Hepatocyte (in vitro differentiated cells): ENCODE measurements around the gene CXCL3. TPM values are rescaled to one million over a fixed set of nuclear protein-coding genes. Genes with fewer than 3 reads are reported as not detected.
A peak's percentile ranks its signal among the peaks of the same experiment; 100 is the strongest.

Experiments used
- DNase-seq: peaks from one replicate; pipeline ENCODE4 v3.0.0-alpha.2; 2016; ENCODE audit warnings: low spot score
- H2AFZ ChIP-seq: fragments of 200-600 bp; sonication (generic); 2 replicates; pipeline ENCODE4 v1.6.0; 2016; ENCODE audit warnings: antibody characterized with exemption, mild to moderate bottlenecking
- H3K27ac ChIP-seq: fragments of 200-600 bp; sonication (generic); 2 replicates; pipeline ENCODE4 v1.5.1; 2016; ENCODE audit warnings: mild to moderate bottlenecking
- H3K27me3 ChIP-seq: fragments of 200-600 bp; sonication (generic); 2 replicates; pipeline ENCODE4 v1.6.1; 2016
- H3K36me3 ChIP-seq: fragments of 200-600 bp; sonication (generic); replicated peaks from 2 replicates; pipeline ENCODE4 v1.5.1; 2016; ENCODE audit warnings: low read depth; ENCODE audit not compliant: insufficient read depth
- H3K4me1 ChIP-seq: fragments of 200-600 bp; sonication (generic); 2 replicates; pipeline ENCODE4 v1.5.1; 2016; ENCODE audit warnings: mild to moderate bottlenecking, moderate library complexity; ENCODE audit not compliant: insufficient read depth
- H3K4me2 ChIP-seq: fragments of 200-600 bp; sonication (generic); 2 replicates; pipeline ENCODE4 v1.6.0; 2016
- H3K4me3 ChIP-seq: fragments of 200-600 bp; sonication (generic); 2 replicates; pipeline ENCODE4 v1.5.1; 2016; ENCODE audit warnings: mild to moderate bottlenecking
- H3K79me2 ChIP-seq: fragments of 200-600 bp; sonication (generic); 2 replicates; pipeline ENCODE4 v1.6.0; 2017; ENCODE audit warnings: mild to moderate bottlenecking
- H3K9me2 ChIP-seq: fragments of 200-600 bp; sonication (generic); replicated peaks from 2 replicates; pipeline ENCODE4 v1.6.0; 2017; ENCODE audit warnings: mild to moderate bottlenecking; ENCODE audit not compliant: insufficient read depth
- H3K9me3 ChIP-seq: fragments of 200-600 bp; sonication (generic); 2 replicates; pipeline ENCODE4 v1.5.1; 2016; ENCODE audit warnings: low read depth, mild to moderate bottlenecking
- H4K20me1 ChIP-seq: fragments of 200-600 bp; sonication (generic); 2 replicates; pipeline ENCODE4 v1.6.0; 2016; ENCODE audit warnings: mild to moderate bottlenecking; ENCODE audit not compliant: insufficient read depth, poor library complexity, severe bottlenecking
- EZH2 ChIP-seq: fragments of 200-600 bp; sonication (generic); IDR thresholded peaks from 2 replicates; pipeline ENCODE4 v1.6.1; 2016; ENCODE audit warnings: antibody characterized with exemption, mild to moderate bottlenecking, borderline replicate concordance
- EZH2phosphoT487 ChIP-seq: fragments of 200-600 bp; sonication (generic); IDR thresholded peaks from one replicate; pipeline ENCODE4 v1.6.1; 2018; ENCODE audit warnings: antibody characterized with exemption, mild to moderate bottlenecking, low read depth, moderate library complexity; ENCODE audit not compliant: unreplicated experiment, severe bottlenecking
- WGBS: methylation state at CpG from one replicate; pipeline ENCODE4 v1.1.6; 2016; ENCODE audit warnings: low lambda C conversion rate; ENCODE audit errors: missing lambda C conversion rate; 5-methylcytosine and 5-hydroxymethylcytosine counted together
- polyA plus RNA-seq: library from polyadenylated mRNA; unstranded; fragments of >200 nt; fragmentation: Nextera tagmentation; extraction: Ambion mirVana; gene quantifications from 2 replicates; pipeline ENCODE4 v1.2.1, GENCODE V29; 2016
- total RNA-seq: library from RNA; depleted of rRNA; stranded (reverse); fragments of >200 nt; gene quantifications from 2 replicates; pipeline ENCODE4 v1.2.3, GENCODE V29; 2014
- TF ChIP-seq, protein P1 (sequence below): fragments of 200-600 bp; sonication (generic); IDR thresholded peaks from 2 replicates; pipeline ENCODE4 v1.5.1; 2016; ENCODE audit warnings: antibody characterized with exemption, mild to moderate bottlenecking; ENCODE audit not compliant: poor library complexity

The CXCL3 gene
- total and polyA plus RNA-seq, 2 experiments from 2014 or later = 12.9 to 77.1 TPM

DNA sequence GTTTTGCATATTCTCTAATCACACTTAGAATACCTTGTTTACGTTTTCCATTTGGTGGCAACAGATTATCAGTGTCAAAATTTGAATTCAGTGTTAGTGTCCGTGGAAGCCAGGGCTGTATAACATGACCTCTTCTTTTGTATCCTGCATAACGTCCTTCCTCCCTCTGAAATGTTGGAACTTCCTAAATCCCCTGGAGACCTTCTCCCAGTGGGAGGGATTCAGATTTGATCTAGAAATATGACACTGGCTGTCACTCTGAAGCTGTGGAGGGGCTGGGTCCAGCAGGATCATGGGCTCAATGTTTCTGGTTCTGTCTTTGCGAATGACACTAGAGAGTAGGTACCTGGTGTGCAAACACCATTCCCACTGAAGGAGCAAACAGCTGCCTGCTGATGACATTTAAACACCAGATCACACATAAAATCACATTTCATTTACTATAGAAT lies 850 bp upstream of the CXCL3 start:
- no peaks in the 10 kb centered on the region for H3K36me3 ChIP-seq
- H3K9me3 ChIP-seq = no peaks in the 10 kb centered on the region
- H3K4me1 ChIP-seq = no peaks in the 10 kb centered on the region
- no peaks in the 10 kb centered on the region for H3K9me2 ChIP-seq
- H3K27ac ChIP-seq = peak overlapping the region; percentile 77
- TF ChIP-seq, protein P1, sequence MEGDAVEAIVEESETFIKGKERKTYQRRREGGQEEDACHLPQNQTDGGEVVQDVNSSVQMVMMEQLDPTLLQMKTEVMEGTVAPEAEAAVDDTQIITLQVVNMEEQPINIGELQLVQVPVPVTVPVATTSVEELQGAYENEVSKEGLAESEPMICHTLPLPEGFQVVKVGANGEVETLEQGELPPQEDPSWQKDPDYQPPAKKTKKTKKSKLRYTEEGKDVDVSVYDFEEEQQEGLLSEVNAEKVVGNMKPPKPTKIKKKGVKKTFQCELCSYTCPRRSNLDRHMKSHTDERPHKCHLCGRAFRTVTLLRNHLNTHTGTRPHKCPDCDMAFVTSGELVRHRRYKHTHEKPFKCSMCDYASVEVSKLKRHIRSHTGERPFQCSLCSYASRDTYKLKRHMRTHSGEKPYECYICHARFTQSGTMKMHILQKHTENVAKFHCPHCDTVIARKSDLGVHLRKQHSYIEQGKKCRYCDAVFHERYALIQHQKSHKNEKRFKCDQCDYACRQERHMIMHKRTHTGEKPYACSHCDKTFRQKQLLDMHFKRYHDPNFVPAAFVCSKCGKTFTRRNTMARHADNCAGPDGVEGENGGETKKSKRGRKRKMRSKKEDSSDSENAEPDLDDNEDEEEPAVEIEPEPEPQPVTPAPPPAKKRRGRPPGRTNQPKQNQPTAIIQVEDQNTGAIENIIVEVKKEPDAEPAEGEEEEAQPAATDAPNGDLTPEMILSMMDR = no peak
- TF ChIP-seq EZH2 (no peak), EZH2phosphoT487 (no peak)
- no peaks in the 10 kb centered on the region for H3K79me2 ChIP-seq
- H3K27me3 ChIP-seq = peaks cover 9% of the 10 kb centered on the region
- H4K20me1 ChIP-seq = no peaks in the 10 kb centered on the region
- WGBS = 22% methylated on average over 4 of the region's 4 CpGs
- peak overlapping the region; percentile 87 for H3K4me2 ChIP-seq
- H2AFZ ChIP-seq = peak overlapping the region; percentile 89
- DNase-seq = no peak
- peak overlapping the region; percentile 90 for H3K4me3 ChIP-seq

DNA sequence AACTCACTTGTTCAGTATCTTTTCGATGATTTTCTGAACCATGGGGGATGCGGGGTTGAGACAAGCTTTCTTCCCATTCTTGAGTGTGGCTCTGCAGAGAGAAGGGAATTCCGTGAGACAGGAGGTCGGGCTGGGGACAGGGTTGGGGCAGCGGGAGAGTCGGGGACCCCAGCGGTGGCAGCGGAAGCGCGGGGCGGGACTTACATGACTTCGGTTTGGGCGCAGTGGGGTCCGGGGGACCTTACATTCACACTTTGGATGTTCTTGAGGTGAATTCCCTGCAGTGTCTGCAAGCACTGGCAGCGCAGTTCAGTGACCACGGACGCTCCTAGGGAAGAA lies 434 bp downstream of the CXCL3 start:
- H3K27me3 ChIP-seq = peaks cover 9% of the 10 kb centered on the region
- peak overlapping the region; percentile 89 for H2AFZ ChIP-seq
- H3K27ac ChIP-seq = peak overlapping the region; percentile 48
- peak overlapping the region; percentile 87 for H3K4me2 ChIP-seq
- peak overlapping the region; percentile 90 for H3K4me3 ChIP-seq
- H3K36me3 ChIP-seq = no peaks in the 10 kb centered on the region
- peak; percentile 15 for DNase-seq
- no peaks in the 10 kb centered on the region for H3K9me3 ChIP-seq
- H3K9me2 ChIP-seq = no peaks in the 10 kb centered on the region
- TF ChIP-seq, protein P1 = no peak
- TF ChIP-seq EZH2 (no peak), EZH2phosphoT487 (no peak)
- no peaks in the 10 kb centered on the region for H4K20me1 ChIP-seq
- H3K79me2 ChIP-seq = no peaks in the 10 kb centered on the region
- WGBS = 4% methylated on average over 16 of the region's 17 CpGs
- H3K4me1 ChIP-seq = no peaks in the 10 kb centered on the region

DNA sequence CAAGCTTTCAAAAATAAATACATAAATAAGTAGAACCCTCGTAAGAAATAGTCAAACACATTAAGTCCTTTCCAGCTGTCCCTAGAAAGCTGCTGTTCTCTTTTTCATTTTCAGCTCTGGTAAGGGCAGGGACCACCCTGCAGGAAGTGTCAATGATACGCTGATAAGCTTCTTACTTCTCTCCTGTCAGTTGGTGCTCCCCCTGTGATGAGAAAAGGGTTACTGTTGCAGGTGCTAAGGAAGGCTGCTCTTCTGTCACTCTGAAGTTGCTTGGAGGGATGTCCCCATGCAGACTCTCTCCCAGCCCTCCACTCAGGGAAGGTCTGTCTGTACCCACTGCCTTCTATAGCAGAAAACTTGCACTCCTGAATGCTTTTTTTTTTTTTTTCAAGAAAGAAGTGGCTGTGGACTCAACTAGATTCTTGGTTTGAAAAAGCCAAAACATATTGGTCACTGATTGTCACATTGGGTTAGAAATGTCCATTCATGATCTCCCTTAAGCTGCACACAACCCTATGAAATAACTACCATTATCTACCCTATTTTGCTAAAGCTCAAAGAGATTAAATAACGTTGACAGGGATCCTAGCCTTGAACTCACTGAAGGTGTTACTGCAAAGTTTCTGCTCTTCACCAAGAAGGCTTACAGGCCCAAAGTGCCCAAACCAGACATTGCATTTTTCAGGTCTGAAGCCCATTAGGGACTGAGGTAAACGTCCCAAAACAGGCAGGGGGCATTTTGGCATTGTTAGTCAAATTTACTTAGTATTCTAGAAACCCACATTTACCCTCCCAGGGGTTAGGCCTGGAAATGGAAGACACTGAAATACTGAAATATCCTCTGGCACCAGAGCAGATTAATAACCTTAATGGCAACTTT lies 1.2 kb downstream of the CXCL3 start:
- no peak for DNase-seq
- WGBS = 40% methylated on average over 4 of the region's 4 CpGs
- H3K27ac ChIP-seq = peak overlapping the region; percentile 48
- no peaks in the 10 kb centered on the region for H4K20me1 ChIP-seq
- H3K79me2 ChIP-seq = no peaks in the 10 kb centered on the region
- no peaks in the 10 kb centered on the region for H3K9me2 ChIP-seq
- peak overlapping the region; percentile 87 for H3K4me2 ChIP-seq
- H3K4me1 ChIP-seq = no peaks in the 10 kb centered on the region
- peaks cover 9% of the 10 kb centered on the region for H3K27me3 ChIP-seq
- no peaks in the 10 kb centered on the region for H3K9me3 ChIP-seq
- H2AFZ ChIP-seq = peak overlapping the region; percentile 89
- H3K36me3 ChIP-seq = no peaks in the 10 kb centered on the region
- H3K4me3 ChIP-seq = peak overlapping the region; percentile 90
- TF ChIP-seq, protein P1 = no peak
- TF ChIP-seq EZH2phosphoT487 = no peak
- no peak for TF ChIP-seq EZH2
